ENCODE data around the gene SPG11. TPM values are rescaled to one million over a fixed set of nuclear protein-coding genes. Genes with fewer than 3 reads are reported as not detected.
"Not testable (repeated sequence)": the region's sequence is repeated elsewhere in the genome, so short reads cannot be mapped to it uniquely, and the experiment has no call there.

The SPG11 gene
- total RNA-seq, 2 experiments from 2014 or later: 73.8 to 75.8 TPM

DNA sequence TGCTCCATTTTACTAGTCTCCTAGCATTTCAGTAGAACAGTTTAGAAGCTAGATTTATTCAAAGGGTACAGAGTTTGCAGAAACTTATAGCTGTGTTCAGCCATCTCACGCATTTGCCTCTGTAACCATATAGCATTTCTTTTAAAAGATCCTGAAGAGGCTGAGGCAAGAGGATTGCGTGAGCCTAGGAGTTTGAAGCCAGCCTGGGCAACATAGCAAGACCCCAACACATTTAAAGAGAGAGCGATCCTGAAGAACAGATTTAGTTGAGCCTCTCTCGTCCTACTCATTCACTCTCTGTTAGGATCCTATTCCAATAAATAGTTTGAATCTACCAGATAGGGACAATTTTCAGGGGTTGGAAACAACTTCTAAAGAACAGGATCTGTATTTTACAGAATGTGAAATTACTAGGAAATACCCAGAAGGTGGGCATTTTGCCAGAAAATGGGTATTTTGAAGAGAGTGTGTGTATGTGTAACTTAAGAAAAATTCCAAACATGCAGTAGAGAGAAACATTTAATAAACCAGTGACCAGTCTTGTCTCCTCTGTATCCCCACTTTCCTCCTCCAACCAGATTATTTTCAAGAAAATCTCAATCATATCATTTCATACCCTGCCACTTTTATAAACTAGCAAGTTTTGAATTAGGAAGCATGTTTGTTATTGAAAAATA, 122.0 kb downstream of the SPG11 start:
- peaks cover 47% of the 10 kb centered on the region for H3K36me3 Mint-ChIP-seq (ENCODE audit: low read depth)
- no peaks in the 10 kb centered on the region for H3K9me3 Mint-ChIP-seq (ENCODE audit: insufficient read depth)
- H3K27ac Mint-ChIP-seq: no peak overlapping the region
- H3K4me3 Mint-ChIP-seq: no peak overlapping the region
- peaks cover 56% of the 10 kb centered on the region for H3K4me1 Mint-ChIP-seq (ENCODE audit: low read depth)
- POLR2A ChIA-PET: no interaction called here
- DNase-seq (no peak), ATAC-seq (no peak)
- no peaks in the 10 kb centered on the region for H3K27me3 Mint-ChIP-seq (ENCODE audit: low read depth)
- CTCF ChIA-PET: interaction anchor here (3.5 kb wide), 1 partner anchor 37 kb away, joined by 12 read pairs; no protein-coding TSS in a partner anchor

GRCh38 chr15:44537735-44538240, 125.7 kb downstream of the SPG11 start:
- Mint-ChIP-seq H3K36me3 (ENCODE audit: low read depth) (peaks cover 51% of the 10 kb centered on the region), H3K4me1 (ENCODE audit: low read depth) (peaks cover 57% of the 10 kb centered on the region), H3K27ac (peak overlapping the region; percentile 84), H3K9me3 (ENCODE audit: insufficient read depth) (no peaks in the 10 kb centered on the region), H3K4me3 (peak overlapping the region; percentile 78), H3K27me3 (ENCODE audit: low read depth) (no peaks in the 10 kb centered on the region)
- CTCF ChIA-PET: interaction anchor here (0.9 to 2.5 kb wide), 3 partner anchors 9 to 40 kb away, joined by 3 to 20 read pairs (median 4); no protein-coding TSS in a partner anchor
- peak; percentile 38 for DNase-seq
- ATAC-seq: no peak
- POLR2A ChIA-PET: interaction anchor here (0.7 to 3.7 kb wide), 10 partner anchors 9 to 250 kb away, joined by 3 to 54 read pairs (median 6); partner anchors contain the start of genes B2M, CTDSPL2, GOLM2 and PATL2

GRCh38 chr15:44536962-44537734, 126.3 kb downstream of the SPG11 start, which contains the start of gene EIF3J:
TSS of gene EIF3J (plus strand) at chr15:44537147. CDS start at chr15:44537195, 48 bp downstream.
- Mint-ChIP-seq H3K9me3 (ENCODE audit: insufficient read depth) (no peaks in the 10 kb centered on the region), H3K4me3 (peak within 1 kb of the TSS; percentile 78), H3K4me1 (ENCODE audit: low read depth) (peaks cover 53% of the 10 kb centered on the region), H3K36me3 (ENCODE audit: low read depth) (peaks cover 49% of the 10 kb centered on the region), H3K27me3 (ENCODE audit: low read depth) (no peaks in the 10 kb centered on the region), H3K27ac (peak within 1 kb of the TSS; percentile 84)
- ChIA-PET POLR2A (interaction anchor here (0.7 to 3.7 kb wide), 14 partner anchors 10 to 249 kb away, joined by 3 to 54 read pairs (median 4); partner anchors contain the start of genes B2M, CTDSPL2, GOLM2 and PATL2), CTCF (interaction anchor here (2.5 kb wide), 1 partner anchor 9 kb away, joined by 20 read pairs; no protein-coding TSS in a partner anchor)
- peak; percentile 95 for ATAC-seq
- peak; percentile 95 for DNase-seq

- POLR2A ChIA-PET: interaction anchor here (0.7 to 3.7 kb wide), 12 partner anchors 10 to 249 kb away, joined by 3 to 54 read pairs (median 6); partner anchors contain the start of genes B2M, CTDSPL2, GOLM2 and PATL2
- ATAC-seq: peak; percentile 70
- no peaks in the 10 kb centered on the region for H3K9me3 Mint-ChIP-seq (ENCODE audit: insufficient read depth)
- H3K36me3 Mint-ChIP-seq (ENCODE audit: low read depth): peaks cover 43% of the 10 kb centered on the region
- peaks cover 46% of the 10 kb centered on the region for H3K4me1 Mint-ChIP-seq (ENCODE audit: low read depth)
- peak overlapping the region; percentile 78 for H3K4me3 Mint-ChIP-seq
- CTCF ChIA-PET: interaction anchor here (2.5 kb wide), 1 partner anchor 10 kb away, joined by 20 read pairs; no protein-coding TSS in a partner anchor
- DNase-seq: no peak
- H3K27me3 Mint-ChIP-seq (ENCODE audit: low read depth): no peaks in the 10 kb centered on the region
- peak overlapping the region; percentile 84 for H3K27ac Mint-ChIP-seq
These were observed 127.0 kb downstream of the SPG11 start for GRCh38 chr15:44536302-44536961.

GRCh38 chr15:44535523-44536301, 127.8 kb downstream of the SPG11 start:
- no peaks in the 10 kb centered on the region for H3K9me3 Mint-ChIP-seq (ENCODE audit: insufficient read depth)
- peaks cover 38% of the 10 kb centered on the region for H3K36me3 Mint-ChIP-seq (ENCODE audit: low read depth)
- peaks cover 39% of the 10 kb centered on the region for H3K4me1 Mint-ChIP-seq (ENCODE audit: low read depth)
- DNase-seq (peak; percentile 55), ATAC-seq (no peak)
- H3K4me3 Mint-ChIP-seq: peak overlapping the region; percentile 78
- CTCF ChIA-PET: interaction anchor here (0.8 kb wide), 1 partner anchor 12 kb away, joined by 3 read pairs; no protein-coding TSS in a partner anchor
- H3K27me3 Mint-ChIP-seq (ENCODE audit: low read depth): no peaks in the 10 kb centered on the region
- POLR2A ChIA-PET: interaction anchor here (2.6 to 3.7 kb wide), 2 partner anchors 108 to 246 kb away, joined by 9 to 21 read pairs; partner anchors contain the start of genes CTDSPL2 and GOLM2
- H3K27ac Mint-ChIP-seq: peak overlapping the region; percentile 84

DNA sequence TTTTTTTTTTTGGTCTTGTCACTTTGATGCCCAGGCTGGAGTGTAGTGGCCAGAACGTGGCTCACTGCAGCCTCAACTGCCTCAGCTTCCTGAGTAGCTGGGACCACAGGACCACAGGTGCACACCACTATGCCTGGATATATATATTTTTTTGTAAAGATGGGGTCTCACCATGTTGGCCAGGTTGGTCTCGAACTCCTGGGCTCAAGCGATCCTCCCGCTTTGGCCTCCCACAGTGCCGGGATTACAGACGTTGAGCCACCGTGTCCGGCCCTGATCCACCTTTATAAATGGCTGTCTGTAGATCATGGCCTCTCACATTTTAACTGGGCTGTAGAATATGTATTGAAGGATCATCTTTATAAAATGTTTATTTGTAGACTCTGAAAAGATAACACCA, 128.4 kb downstream of the SPG11 start:
- POLR2A ChIA-PET: interaction anchor here (3.7 kb wide), 1 partner anchor 107 kb away, joined by 21 read pairs; the partner anchor contains the start of gene CTDSPL2
- peaks cover 35% of the 10 kb centered on the region for H3K36me3 Mint-ChIP-seq (ENCODE audit: low read depth)

DNA sequence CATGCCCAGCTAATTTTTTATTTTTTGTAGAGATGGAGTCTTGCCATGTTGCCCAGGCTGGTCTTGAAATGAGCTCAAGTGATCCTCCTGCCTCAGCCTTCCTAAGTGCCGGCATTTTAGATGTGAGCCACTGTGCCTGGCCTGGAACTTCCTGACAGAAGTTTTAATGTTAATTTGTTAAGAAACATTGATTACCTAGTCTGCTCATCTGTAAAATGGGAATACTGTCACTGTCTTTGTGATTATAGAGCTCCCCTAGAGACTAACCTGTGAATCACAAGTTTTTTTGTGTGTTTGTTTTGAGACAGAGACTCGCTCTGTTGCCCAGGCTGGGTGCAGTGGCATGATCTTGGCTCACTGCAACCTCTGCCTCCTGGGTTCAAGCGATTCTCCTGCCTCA, 130.8 kb downstream of the SPG11 start:
- POLR2A ChIA-PET: no interaction called here

More for the DNA sequence above, 128.4 kb downstream of the SPG11 start:
- H3K4me3 Mint-ChIP-seq: peak overlapping the region; percentile 78
- no peak for ATAC-seq
- CTCF ChIA-PET: interaction anchor here (0.8 kb wide), 1 partner anchor 13 kb away, joined by 3 read pairs; no protein-coding TSS in a partner anchor
- no peak overlapping the region for H3K27ac Mint-ChIP-seq
- H3K27me3 Mint-ChIP-seq (ENCODE audit: low read depth): no peaks in the 10 kb centered on the region
- H3K9me3 Mint-ChIP-seq (ENCODE audit: insufficient read depth): no peaks in the 10 kb centered on the region
- DNase-seq: no peak
- H3K4me1 Mint-ChIP-seq (ENCODE audit: low read depth): peaks cover 33% of the 10 kb centered on the region

DNA sequence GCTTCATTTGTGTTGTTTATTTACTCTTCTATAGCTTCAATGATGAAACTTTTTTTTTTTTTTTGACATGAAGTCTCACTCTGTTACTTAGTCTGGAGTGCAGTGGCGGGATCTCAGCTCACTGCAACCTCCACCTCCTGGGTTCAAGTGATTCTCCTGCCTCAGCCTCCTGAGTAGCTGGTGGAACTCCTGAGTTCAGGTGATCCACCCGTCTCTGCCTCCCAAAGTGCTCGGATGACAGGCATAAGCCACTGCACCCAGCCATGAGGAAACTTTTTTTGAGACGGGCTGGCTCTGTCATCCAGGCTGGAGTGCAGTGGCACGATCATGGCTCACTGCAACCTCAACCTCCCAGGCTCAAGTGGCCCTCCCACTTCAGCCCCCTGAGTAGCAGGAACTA, 131.2 kb downstream of the SPG11 start:
- ATAC-seq; H3K27me3 Mint-ChIP-seq (ENCODE audit: low read depth); H3K27ac Mint-ChIP-seq; H3K4me3 Mint-ChIP-seq; DNase-seq; H3K9me3 Mint-ChIP-seq (ENCODE audit: insufficient read depth): not testable (repeated sequence)
- H3K4me1 Mint-ChIP-seq (ENCODE audit: low read depth): peaks cover 22% of the 10 kb centered on the region
- POLR2A ChIA-PET: interaction anchor here (0.6 kb wide), 1 partner anchor 22 kb away, joined by 4 read pairs; no protein-coding TSS in a partner anchor
- CTCF ChIA-PET: interaction anchor here (0.7 to 2.0 kb wide), 11 partner anchors 10 to 129 kb away, joined by 3 to 13 read pairs (median 3); no protein-coding TSS in a partner anchor
- peaks cover 21% of the 10 kb centered on the region for H3K36me3 Mint-ChIP-seq (ENCODE audit: low read depth)

More for the DNA sequence above, 130.8 kb downstream of the SPG11 start:
- H3K4me3 Mint-ChIP-seq: no peak overlapping the region
- no peak for ATAC-seq
- peaks cover 22% of the 10 kb centered on the region for H3K4me1 Mint-ChIP-seq (ENCODE audit: low read depth)
- peaks cover 21% of the 10 kb centered on the region for H3K36me3 Mint-ChIP-seq (ENCODE audit: low read depth)
- no peaks in the 10 kb centered on the region for H3K27me3 Mint-ChIP-seq (ENCODE audit: low read depth)
- H3K9me3 Mint-ChIP-seq (ENCODE audit: insufficient read depth): no peaks in the 10 kb centered on the region
- no peak for DNase-seq
- CTCF ChIA-PET: interaction anchor here (0.6 to 2.0 kb wide), 13 partner anchors 10 to 130 kb away, joined by 3 to 13 read pairs (median 3); no protein-coding TSS in a partner anchor
- H3K27ac Mint-ChIP-seq: peak overlapping the region; percentile 49

DNA sequence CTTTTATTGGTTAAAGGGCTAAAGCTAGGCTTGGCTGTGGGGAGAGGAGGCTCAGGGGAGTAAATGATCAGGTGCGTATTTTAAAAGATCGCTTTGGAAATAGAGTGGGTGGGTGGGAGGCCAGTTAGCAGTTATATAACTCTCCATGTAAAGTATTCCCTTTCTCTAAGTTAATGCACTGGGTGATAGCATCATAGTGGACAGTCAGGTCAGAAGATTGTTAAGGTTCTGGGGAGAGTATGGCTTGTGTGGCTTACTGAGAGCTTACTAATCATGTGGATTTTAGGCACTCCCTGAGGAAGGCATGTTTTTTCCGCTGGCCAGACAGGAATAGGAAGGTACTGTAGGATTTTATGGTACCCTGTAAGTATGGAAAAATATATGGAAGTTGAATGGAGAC, 132.8 kb downstream of the SPG11 start:
- POLR2A ChIA-PET: interaction anchor here (0.9 kb wide), 1 partner anchor 242 kb away, joined by 4 read pairs; the partner anchor contains the start of gene GOLM2
- H3K27ac Mint-ChIP-seq: peak overlapping the region; percentile 36
- H3K36me3 Mint-ChIP-seq (ENCODE audit: low read depth): peaks cover 21% of the 10 kb centered on the region
- no peak overlapping the region for H3K4me3 Mint-ChIP-seq
- H3K4me1 Mint-ChIP-seq (ENCODE audit: low read depth): peaks cover 17% of the 10 kb centered on the region
- CTCF ChIA-PET: interaction anchor here (1.0 kb wide), 1 partner anchor 13 kb away, joined by 4 read pairs; no protein-coding TSS in a partner anchor
- no peak for DNase-seq
- no peaks in the 10 kb centered on the region for H3K9me3 Mint-ChIP-seq (ENCODE audit: insufficient read depth)
- H3K27me3 Mint-ChIP-seq (ENCODE audit: low read depth): no peaks in the 10 kb centered on the region
- no peak for ATAC-seq

All from activated CD8-positive, alpha-beta T cell treated with anti-CD3 and anti-CD28 coated beads, Interleukin-2, amount 10 ng/mL, durations not matched to agents 7 days and 5 days (primary cell).